Retinal pigment epithelial cell (primary cell): ENCODE data around the gene DNAH8.

Experiments used
- DNase-seq: peaks from one replicate; pipeline ENCODE4 v3.0.0-alpha.2; 2010; ENCODE audit warnings: low read depth
- H3K4me3 ChIP-seq: 2 replicates; pipeline ENCODE4 v1.5.1; 2011; ENCODE audit warnings: mild to moderate bottlenecking, low read length, control low read depth, moderate library complexity
- CTCF ChIP-seq: conservative IDR thresholded peaks from 2 replicates; pipeline ENCODE4 v1.5.1; 2011; ENCODE audit warnings: low read depth, low read length, control low read depth, inconsistent platforms

The DNAH8 gene

GRCh38 chr6:38702558-38703397 lies 12.3 kb upstream of the DNAH8 start, which contains the start of gene GLO1:
Gene GLO1, minus strand, starts transcription at chr6:38703145. Its CDS starts 91 bp downstream, at chr6:38703054.
- peak within 1 kb of the TSS; percentile 80 for H3K4me3 ChIP-seq
- TF ChIP-seq CTCF = no peak
- peak; percentile 97 for DNase-seq

DNA sequence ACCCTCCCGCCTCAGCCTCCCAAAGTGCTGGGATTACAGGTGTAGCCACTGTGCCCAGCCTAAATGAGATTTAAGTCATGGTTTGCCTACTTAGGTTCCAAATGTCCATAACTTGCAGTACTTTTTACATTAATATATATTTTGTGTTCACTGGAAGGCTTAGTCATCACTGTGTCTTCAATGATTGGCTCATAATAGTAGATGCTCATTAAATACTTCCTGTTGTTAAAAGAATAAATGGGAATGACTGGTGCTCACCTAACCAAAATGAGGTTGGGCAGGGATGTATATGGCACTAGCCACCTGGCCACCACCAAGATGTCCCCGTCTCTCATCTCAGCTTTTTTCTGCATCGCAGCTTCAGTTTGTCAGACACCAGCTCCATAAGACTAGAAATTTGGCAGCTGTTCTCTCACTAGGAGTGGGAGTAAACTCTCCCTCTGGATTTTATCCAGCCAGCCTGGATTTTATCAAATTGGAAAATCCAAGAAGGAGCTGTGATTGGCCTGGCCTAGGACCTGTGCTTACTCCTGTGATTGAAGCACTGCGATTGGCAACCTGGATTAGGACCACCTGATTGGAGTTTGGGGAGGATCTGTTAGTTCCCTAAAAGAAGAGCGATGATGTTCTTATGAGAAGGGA lies 11.0 kb upstream of the DNAH8 start:
- TF ChIP-seq CTCF = no peak
- no peak overlapping the region for H3K4me3 ChIP-seq
- no peak for DNase-seq

DNA sequence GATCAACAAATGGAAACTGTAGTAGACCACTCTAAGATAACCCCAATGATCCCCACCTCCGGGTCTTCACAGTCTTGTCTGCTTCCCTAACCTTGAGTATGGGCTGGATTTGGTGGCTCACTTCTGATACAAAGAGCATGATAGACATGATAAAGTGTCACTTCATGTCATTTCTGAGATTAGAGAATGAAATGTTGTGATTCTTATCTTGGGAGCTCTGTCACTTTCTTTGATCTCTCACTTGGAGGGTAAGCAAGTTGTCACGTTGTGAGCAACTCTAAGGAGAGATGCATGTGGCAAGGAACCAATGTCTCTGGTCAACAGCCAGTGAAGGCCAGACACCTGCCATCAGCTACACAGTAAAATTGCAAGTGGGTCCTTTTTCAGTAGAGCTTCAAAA lies 9.2 kb upstream of the DNAH8 start:
- H3K4me3 ChIP-seq = no peak overlapping the region
- no peak for TF ChIP-seq CTCF
- DNase-seq = no peak

DNA sequence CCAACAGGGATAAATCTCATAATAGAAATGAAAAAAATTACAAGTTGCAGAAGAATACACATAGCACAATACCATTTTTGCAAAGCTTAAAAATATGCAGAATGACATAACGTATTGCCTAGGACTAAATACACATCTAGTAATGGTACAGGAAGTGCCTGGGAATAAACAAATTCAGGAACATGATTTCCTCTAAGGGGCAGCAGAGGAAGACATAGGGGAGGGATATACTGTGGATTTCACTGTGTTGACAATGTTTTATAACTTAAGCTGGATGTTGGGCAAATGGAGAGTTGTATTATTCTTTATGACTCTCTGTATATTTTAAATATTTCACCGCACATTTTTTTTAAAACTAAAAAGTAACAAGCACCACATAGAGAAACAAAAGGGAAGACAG lies 6.6 kb upstream of the DNAH8 start:
- no peak for DNase-seq
- H3K4me3 ChIP-seq = no peak overlapping the region
- no peak for TF ChIP-seq CTCF

DNA sequence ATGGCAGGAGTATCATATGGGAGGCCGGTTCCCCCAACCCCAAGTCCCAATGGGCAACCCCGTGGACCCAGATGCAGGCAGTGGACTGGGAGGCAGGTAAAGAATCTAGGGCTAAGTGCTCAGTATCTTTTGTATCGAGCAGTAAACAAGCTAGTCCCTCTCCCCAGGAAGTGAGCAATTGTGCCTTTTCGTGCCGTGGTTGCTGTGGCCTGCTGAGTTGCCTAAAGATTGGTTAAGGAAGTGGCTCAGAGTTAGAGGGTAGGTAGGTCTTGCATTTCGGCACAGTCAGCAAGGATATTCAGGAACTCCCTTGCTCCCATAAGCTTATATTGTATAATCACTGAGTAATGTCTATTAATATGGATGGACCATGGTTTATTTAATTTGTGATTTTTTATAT lies 1.3 kb upstream of the DNAH8 start:
- no peak for TF ChIP-seq CTCF
- no peak overlapping the region for H3K4me3 ChIP-seq
- DNase-seq = no peak

- no peak for DNase-seq
- peak overlapping the region; percentile 37 for H3K4me3 ChIP-seq
- no peak for TF ChIP-seq CTCF
Measured at GRCh38 chr6:38714239-38715015, 684 bp upstream of the DNAH8 start.
